ENCODE results near the gene LRTM2.

Gene LRTM2

DNA sequence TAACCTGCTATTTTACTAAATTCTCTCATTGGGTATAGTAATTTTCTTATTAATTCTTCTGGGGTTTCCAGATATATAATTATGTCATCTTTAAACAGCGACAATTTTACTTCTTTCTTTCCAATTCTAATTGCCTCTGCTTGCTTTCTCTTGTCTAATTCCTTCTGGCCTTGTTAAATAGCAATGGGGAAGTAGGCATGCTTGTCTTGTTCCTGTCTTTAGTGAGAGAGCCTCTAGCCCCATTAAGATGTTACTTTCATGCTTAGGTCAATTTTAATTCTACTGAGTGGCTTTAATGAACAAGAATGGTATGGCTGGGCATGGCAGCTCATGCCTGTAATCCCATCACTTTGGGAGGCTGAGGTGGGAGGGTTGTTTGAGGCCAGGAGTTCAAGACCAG, 31.7 kb downstream of the LRTM2 start:
- CTCF ChIA-PET = no interaction called here
- Histone ChIP-seq H3K27ac (ENCODE audit: extremely low read depth, low read depth, low read length) (no peak overlapping the region), H3K4me3 (ENCODE audit: low read depth, low read length) (no peak overlapping the region), H3K9me3 (ENCODE audit: control insufficient read depth, insufficient read depth, low read depth, low read length) (no peaks in the 10 kb centered on the region), H3K36me3 (ENCODE audit: control insufficient read depth in 2 of 2, insufficient read depth in 1 of 2, low read length in 2 of 2) (no peaks in the 10 kb centered on the region), H3K4me1 (ENCODE audit: control insufficient read depth, insufficient read depth, low read length) (no peaks in the 10 kb centered on the region)
- POLR2A ChIA-PET = no interaction called here
- TF ChIP-seq, protein P1, sequence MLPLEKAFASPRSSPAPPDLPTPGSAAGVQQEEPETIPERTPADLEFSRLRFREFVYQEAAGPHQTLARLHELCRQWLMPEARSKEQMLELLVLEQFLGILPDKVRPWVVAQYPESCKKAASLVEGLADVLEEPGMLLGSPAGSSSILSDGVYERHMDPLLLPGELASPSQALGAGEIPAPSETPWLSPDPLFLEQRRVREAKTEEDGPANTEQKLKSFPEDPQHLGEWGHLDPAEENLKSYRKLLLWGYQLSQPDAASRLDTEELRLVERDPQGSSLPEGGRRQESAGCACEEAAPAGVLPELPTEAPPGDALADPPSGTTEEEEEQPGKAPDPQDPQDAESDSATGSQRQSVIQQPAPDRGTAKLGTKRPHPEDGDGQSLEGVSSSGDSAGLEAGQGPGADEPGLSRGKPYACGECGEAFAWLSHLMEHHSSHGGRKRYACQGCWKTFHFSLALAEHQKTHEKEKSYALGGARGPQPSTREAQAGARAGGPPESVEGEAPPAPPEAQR (tag by site-specific recombination; IDR thresholded peaks at IDR 0.05) = no peak
- TF ChIP-seq ATF2 (tag by site-specific recombination; IDR thresholded peaks at IDR 0.05; ENCODE audit: low read depth) = peak; percentile 32; the same call in 1 of the 2 replicates

DNA sequence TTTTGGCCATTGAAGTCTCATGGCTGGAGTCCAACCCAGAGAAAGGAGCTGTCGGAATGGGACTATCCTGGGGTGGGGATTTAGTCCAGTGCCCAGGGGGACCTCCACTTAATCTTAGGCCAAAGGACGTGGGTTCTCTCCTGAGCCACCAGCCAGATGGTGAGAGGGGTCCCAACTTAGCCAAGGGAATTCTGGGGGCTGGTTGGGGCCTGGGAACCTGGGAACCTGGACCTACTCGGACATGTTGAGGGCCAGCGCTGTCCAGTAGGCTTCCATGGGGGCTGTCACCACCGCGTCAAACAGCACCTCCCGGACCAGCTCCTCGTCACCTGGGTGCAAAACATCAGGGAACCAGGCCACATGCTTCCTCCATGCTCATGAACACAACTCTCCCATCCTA, 33.4 kb downstream of the LRTM2 start:
- TF ChIP-seq, protein P2, sequence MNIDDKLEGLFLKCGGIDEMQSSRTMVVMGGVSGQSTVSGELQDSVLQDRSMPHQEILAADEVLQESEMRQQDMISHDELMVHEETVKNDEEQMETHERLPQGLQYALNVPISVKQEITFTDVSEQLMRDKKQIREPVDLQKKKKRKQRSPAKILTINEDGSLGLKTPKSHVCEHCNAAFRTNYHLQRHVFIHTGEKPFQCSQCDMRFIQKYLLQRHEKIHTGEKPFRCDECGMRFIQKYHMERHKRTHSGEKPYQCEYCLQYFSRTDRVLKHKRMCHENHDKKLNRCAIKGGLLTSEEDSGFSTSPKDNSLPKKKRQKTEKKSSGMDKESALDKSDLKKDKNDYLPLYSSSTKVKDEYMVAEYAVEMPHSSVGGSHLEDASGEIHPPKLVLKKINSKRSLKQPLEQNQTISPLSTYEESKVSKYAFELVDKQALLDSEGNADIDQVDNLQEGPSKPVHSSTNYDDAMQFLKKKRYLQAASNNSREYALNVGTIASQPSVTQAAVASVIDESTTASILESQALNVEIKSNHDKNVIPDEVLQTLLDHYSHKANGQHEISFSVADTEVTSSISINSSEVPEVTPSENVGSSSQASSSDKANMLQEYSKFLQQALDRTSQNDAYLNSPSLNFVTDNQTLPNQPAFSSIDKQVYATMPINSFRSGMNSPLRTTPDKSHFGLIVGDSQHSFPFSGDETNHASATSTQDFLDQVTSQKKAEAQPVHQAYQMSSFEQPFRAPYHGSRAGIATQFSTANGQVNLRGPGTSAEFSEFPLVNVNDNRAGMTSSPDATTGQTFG (tag by site-specific recombination; IDR thresholded peaks at IDR 0.05; ENCODE audit: borderline replicate concordance) = no peak
- no peak for TF ChIP-seq SETDB1 (IDR thresholded peaks at IDR 0.05; ENCODE audit: insufficient read length, low read length)
- CTCF ChIA-PET = interaction anchor here (0.7 kb wide), 1 partner anchor 901 kb away, joined by 3 read pairs; no protein-coding TSS in a partner anchor

DNA sequence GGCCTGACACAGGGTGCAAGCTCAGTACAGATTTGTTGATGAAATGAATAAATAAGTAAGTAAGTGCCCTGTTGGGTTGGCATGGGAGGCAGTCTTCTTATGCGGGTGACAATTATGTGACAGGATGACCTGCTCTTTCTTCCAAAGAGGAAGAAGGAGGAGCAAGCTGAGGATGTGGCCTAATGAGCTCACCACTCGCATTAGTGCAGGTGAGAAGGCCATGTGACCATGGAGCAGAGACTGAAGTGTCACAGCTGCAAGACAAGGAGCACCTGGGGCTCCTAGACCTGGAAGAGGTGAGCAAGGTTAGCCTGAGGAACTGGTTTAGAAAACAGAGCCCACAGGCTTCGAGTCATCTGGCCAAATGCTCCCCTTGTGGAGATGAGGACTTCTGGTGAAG, 34.9 kb downstream of the LRTM2 start:
- TF ChIP-seq SETDB1 (IDR thresholded peaks at IDR 0.05; ENCODE audit: insufficient read length, low read length) (peak; percentile 41), GLI2 (tag by site-specific recombination; IDR thresholded peaks at IDR 0.05; ENCODE audit: borderline replicate concordance, low read depth) (no peak)
- Histone ChIP-seq H3K36me3 (ENCODE audit: control insufficient read depth in 2 of 2, insufficient read depth in 1 of 2, low read length in 2 of 2) (no peaks in the 10 kb centered on the region), H3K9me3 (ENCODE audit: control insufficient read depth, insufficient read depth, low read depth, low read length) (no peaks in the 10 kb centered on the region), H3K4me1 (ENCODE audit: control insufficient read depth, insufficient read depth, low read length) (no peaks in the 10 kb centered on the region), H3K27ac (ENCODE audit: extremely low read depth, low read depth, low read length) (no peak overlapping the region), H3K4me3 (ENCODE audit: low read depth, low read length) (no peak overlapping the region)
- POLR2A ChIA-PET = no interaction called here
- CTCF ChIA-PET = interaction anchor here (0.6 kb wide), 1 partner anchor 723 kb away, joined by 3 read pairs; no protein-coding TSS in a partner anchor

More for the DNA sequence above, 33.4 kb downstream of the LRTM2 start:
- no peaks in the 10 kb centered on the region for H3K9me3 ChIP-seq (ENCODE audit: control insufficient read depth, insufficient read depth, low read depth, low read length)
- POLR2A ChIA-PET = no interaction called here
- no peaks in the 10 kb centered on the region for H3K4me1 ChIP-seq (ENCODE audit: control insufficient read depth, insufficient read depth, low read length)
- no peak overlapping the region for H3K27ac ChIP-seq (ENCODE audit: extremely low read depth, low read depth, low read length)
- H3K36me3 ChIP-seq (ENCODE audit: control insufficient read depth in 2 of 2, insufficient read depth in 1 of 2, low read length in 2 of 2) = no peaks in the 10 kb centered on the region
- no peak overlapping the region for H3K4me3 ChIP-seq (ENCODE audit: low read depth, low read length)

DNA sequence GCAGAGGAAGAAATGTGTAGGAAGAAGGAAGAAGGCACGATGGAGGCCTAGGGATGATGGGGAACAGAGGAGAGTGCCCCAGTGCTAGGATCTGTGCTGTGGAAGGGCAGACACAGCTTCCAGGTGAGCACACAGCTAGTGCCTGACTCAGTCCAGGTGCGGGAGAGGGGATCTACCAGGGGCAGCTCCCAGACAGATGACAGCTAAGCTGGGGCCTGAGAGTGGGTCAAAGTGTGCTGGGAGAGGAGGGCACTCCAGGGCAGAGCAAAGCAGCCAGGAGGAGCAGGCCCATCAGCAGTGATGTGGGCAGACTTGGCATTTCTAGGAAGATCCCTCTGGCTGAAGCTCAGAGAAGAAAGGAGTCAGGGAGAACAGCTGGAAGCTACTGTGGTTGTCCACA, 36.7 kb downstream of the LRTM2 start:
- POLR2A ChIA-PET = no interaction called here
- CTCF ChIA-PET = interaction anchor here (0.6 kb wide), 3 partner anchors 68 to 725 kb away, joined by 3 read pairs; no protein-coding TSS in a partner anchor
- no peaks in the 10 kb centered on the region for H3K9me3 ChIP-seq (ENCODE audit: control insufficient read depth, insufficient read depth, low read depth, low read length)

DNA sequence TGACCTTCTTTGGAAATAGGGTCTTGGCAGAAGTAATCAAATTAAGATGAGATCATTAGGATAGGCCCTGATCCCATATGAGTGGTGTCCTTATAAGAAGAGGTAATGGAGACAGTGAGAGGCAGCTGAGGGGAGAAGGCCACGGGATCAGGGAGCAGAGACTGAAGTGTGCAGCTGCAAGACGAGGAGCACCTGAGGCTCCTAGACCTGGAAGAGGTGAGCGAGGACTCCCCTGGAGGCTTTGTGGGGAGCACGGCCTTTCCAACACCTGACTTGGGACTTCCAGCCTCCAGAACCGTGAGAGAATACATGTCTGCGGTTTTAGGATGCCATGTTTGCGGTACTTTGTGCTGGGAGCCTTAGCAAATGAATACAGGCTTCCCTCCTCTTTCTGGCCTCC, 37.5 kb downstream of the LRTM2 start:
- no peaks in the 10 kb centered on the region for H3K9me3 ChIP-seq (ENCODE audit: control insufficient read depth, insufficient read depth, low read depth, low read length)
- no peaks in the 10 kb centered on the region for H3K36me3 ChIP-seq (ENCODE audit: control insufficient read depth in 2 of 2, insufficient read depth in 1 of 2, low read length in 2 of 2)
- CTCF ChIA-PET = interaction anchor here (0.6 kb wide), 1 partner anchor 724 kb away, joined by 3 read pairs; no protein-coding TSS in a partner anchor
- no peak overlapping the region for H3K27ac ChIP-seq (ENCODE audit: extremely low read depth, low read depth, low read length)
- POLR2A ChIA-PET = no interaction called here
- no peaks in the 10 kb centered on the region for H3K4me1 ChIP-seq (ENCODE audit: control insufficient read depth, insufficient read depth, low read length)
- no peak overlapping the region for H3K4me3 ChIP-seq (ENCODE audit: low read depth, low read length)
- TF ChIP-seq ZNF239 (tag by site-specific recombination; IDR thresholded peaks at IDR 0.05) (no peak), MYNN (tag by site-specific recombination; IDR thresholded peaks at IDR 0.05; ENCODE audit: borderline replicate concordance) (no peak), BCL11B (tag by site-specific recombination; IDR thresholded peaks at IDR 0.05; ENCODE audit: low read depth) (no peak), ZNF560 (tag by site-specific recombination; IDR thresholded peaks at IDR 0.05; ENCODE audit: borderline replicate concordance) (no peak), PRDM4 (tag by site-specific recombination; IDR thresholded peaks at IDR 0.05) (no peak), KLF9 (tag by site-specific recombination; IDR thresholded peaks at IDR 0.05; ENCODE audit: low read depth) (no peak), ZNF596 (tag by site-specific recombination; IDR thresholded peaks at IDR 0.05) (no peak)
- TF ChIP-seq, protein P3, sequence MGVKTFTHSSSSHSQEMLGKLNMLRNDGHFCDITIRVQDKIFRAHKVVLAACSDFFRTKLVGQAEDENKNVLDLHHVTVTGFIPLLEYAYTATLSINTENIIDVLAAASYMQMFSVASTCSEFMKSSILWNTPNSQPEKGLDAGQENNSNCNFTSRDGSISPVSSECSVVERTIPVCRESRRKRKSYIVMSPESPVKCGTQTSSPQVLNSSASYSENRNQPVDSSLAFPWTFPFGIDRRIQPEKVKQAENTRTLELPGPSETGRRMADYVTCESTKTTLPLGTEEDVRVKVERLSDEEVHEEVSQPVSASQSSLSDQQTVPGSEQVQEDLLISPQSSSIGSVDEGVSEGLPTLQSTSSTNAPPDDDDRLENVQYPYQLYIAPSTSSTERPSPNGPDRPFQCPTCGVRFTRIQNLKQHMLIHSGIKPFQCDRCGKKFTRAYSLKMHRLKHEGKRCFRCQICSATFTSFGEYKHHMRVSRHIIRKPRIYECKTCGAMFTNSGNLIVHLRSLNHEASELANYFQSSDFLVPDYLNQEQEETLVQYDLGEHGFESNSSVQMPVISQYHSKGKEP (tag by site-specific recombination; IDR thresholded peaks at IDR 0.05) = no peak

More for the DNA sequence above, 36.7 kb downstream of the LRTM2 start:
- no peak overlapping the region for H3K4me3 ChIP-seq (ENCODE audit: low read depth, low read length)
- no peaks in the 10 kb centered on the region for H3K36me3 ChIP-seq (ENCODE audit: control insufficient read depth in 2 of 2, insufficient read depth in 1 of 2, low read length in 2 of 2)
- no peak for TF ChIP-seq ZSCAN23 (tag by site-specific recombination; IDR thresholded peaks at IDR 0.05)
- H3K27ac ChIP-seq (ENCODE audit: extremely low read depth, low read depth, low read length) = no peak overlapping the region
- H3K4me1 ChIP-seq (ENCODE audit: control insufficient read depth, insufficient read depth, low read length) = no peaks in the 10 kb centered on the region
